ENCODE measurements around the gene ATP1A1.

ATP1A1 gene

DNA sequence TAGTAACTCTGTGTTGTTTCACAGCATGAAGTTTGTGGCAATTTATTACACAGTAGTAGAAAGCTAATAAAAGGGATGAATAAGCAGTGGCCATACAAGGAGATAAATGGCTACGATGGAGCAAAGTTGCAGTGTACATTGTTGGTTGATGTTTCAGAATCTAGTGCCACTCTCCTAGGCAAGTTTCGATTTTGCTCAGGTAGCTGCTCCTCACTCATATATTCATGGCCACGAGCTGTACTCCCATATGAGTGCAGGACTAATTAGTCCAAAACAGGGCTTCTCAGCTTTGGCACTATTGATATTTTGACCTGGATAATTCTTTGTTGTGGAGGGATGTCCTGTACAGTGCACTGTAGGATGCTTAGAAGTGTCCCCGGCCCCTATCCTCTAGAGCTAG lies 30.0 kb upstream of the ATP1A1 start:
- H3K9me3 ChIP-seq (ENCODE audit: control insufficient read depth in 2 of 2, low read length in 2 of 2): no peaks in the 10 kb centered on the region
- no peaks in the 10 kb centered on the region for H3K27me3 ChIP-seq (ENCODE audit: control insufficient read depth in 2 of 2, insufficient read depth in 2 of 2, low read length in 2 of 2)
- no peak overlapping the region for H3K4me3 ChIP-seq (ENCODE audit: low read length in 2 of 2)
- H3K4me1 ChIP-seq (ENCODE audit: control insufficient read depth in 2 of 2, insufficient read depth in 2 of 2, low read length in 2 of 2): no peaks in the 10 kb centered on the region
- H3K27ac ChIP-seq (ENCODE audit: low read depth in 2 of 2, low read length in 2 of 2): no peak overlapping the region
- H3K9ac ChIP-seq (ENCODE audit: low read depth in 1 of 2, low read length in 2 of 2): no peak overlapping the region
- no peaks in the 10 kb centered on the region for H3K36me3 ChIP-seq (ENCODE audit: control insufficient read depth in 2 of 2, insufficient read depth in 2 of 2, low read length in 2 of 2)

DNA sequence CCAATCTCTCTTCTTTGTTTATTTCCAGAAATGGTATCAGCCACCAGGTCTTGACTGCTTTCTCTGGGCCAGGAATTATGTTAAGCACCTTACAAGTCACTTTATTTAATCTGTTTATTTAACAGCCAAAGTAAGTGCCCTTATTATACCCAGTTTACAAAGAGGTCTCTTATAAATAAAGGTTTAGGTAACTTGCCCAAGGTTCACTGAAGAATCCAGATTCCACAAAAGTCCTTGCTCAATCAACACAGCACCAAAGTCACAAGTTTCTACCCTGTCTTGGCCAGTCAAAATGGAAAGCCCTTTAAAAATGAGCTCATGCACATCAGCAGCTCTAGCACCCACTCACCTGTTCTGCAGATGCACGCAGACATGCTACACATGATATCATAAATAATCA lies 28.0 kb upstream of the ATP1A1 start:
- Histone ChIP-seq H3K9me3 (ENCODE audit: control insufficient read depth in 2 of 2, low read length in 2 of 2) (no peaks in the 10 kb centered on the region), H3K4me3 (ENCODE audit: low read length in 2 of 2) (no peak overlapping the region), H3K9ac (ENCODE audit: low read depth in 1 of 2, low read length in 2 of 2) (no peak overlapping the region), H3K27ac (ENCODE audit: low read depth in 2 of 2, low read length in 2 of 2) (no peak overlapping the region), H3K4me1 (ENCODE audit: control insufficient read depth in 2 of 2, insufficient read depth in 2 of 2, low read length in 2 of 2) (no peaks in the 10 kb centered on the region), H3K36me3 (ENCODE audit: control insufficient read depth in 2 of 2, insufficient read depth in 2 of 2, low read length in 2 of 2) (no peaks in the 10 kb centered on the region), H3K27me3 (ENCODE audit: control insufficient read depth in 2 of 2, insufficient read depth in 2 of 2, low read length in 2 of 2) (no peaks in the 10 kb centered on the region)

DNA sequence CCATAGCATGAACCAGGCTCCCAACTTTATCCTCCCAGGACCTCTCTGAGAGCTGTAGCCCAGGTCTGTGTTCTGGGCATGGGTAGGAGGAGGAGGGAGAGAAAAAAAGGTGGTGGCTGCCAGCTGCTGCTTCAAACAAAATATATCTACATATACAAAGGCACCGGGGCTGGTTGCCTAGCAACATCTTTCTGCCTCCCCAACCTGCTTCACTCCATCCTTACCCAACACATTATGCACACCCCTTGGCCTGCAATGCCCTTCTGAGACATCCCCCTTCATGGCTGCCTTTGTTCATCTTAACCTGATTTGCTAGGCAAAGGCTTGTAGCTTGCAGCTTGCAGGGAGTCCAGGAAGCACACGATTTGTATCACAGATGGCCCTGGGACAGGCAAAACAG lies 27.2 kb upstream of the ATP1A1 start:
- H3K9ac ChIP-seq (ENCODE audit: low read depth in 1 of 2, low read length in 2 of 2): no peak overlapping the region
- no peaks in the 10 kb centered on the region for H3K4me1 ChIP-seq (ENCODE audit: control insufficient read depth in 2 of 2, insufficient read depth in 2 of 2, low read length in 2 of 2)
- no peaks in the 10 kb centered on the region for H3K36me3 ChIP-seq (ENCODE audit: control insufficient read depth in 2 of 2, insufficient read depth in 2 of 2, low read length in 2 of 2)
- no peak overlapping the region for H3K27ac ChIP-seq (ENCODE audit: low read depth in 2 of 2, low read length in 2 of 2)
- H3K4me3 ChIP-seq (ENCODE audit: low read length in 2 of 2): no peak overlapping the region
- no peaks in the 10 kb centered on the region for H3K9me3 ChIP-seq (ENCODE audit: control insufficient read depth in 2 of 2, low read length in 2 of 2)
- H3K27me3 ChIP-seq (ENCODE audit: control insufficient read depth in 2 of 2, insufficient read depth in 2 of 2, low read length in 2 of 2): no peaks in the 10 kb centered on the region

DNA sequence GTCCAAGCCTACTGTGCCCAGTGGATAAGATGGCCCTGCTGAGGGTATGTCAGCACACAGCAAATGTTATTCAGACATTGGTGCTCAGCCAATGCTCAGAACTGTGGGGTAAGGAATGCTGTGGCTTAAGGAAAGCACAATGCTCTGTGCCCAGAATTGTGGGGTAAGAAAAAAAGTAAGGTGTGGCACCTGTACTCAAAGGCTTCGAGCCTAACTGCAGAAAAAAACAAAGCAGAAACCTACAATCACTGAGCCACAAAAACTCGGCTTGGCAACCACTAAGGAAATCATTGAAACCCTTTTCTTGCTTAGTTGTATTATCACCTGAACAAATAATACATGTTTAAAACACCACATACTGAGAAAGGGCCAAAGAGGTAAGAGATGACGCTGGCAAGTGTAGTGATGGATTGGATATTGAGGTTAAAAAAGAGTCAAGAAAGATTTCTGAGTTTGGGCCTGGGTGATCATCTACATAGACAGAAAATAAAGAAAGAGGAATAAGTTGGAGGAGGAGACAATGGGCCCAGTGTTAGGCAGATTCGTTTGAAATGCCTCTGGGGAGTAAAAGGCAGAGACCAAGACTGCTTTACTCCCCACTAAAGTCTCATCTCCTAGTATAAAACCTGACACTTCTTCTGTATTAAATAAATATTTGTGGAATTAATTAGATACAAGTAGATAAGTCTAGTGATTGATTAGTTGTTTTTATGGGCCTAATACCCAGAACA lies 25.9 kb upstream of the ATP1A1 start:
- Histone ChIP-seq H3K9me3 (ENCODE audit: control insufficient read depth in 2 of 2, low read length in 2 of 2) (no peaks in the 10 kb centered on the region), H3K27ac (ENCODE audit: low read depth in 2 of 2, low read length in 2 of 2) (no peak overlapping the region), H3K27me3 (ENCODE audit: control insufficient read depth in 2 of 2, insufficient read depth in 2 of 2, low read length in 2 of 2) (no peaks in the 10 kb centered on the region), H3K4me1 (ENCODE audit: control insufficient read depth in 2 of 2, insufficient read depth in 2 of 2, low read length in 2 of 2) (no peaks in the 10 kb centered on the region), H3K9ac (ENCODE audit: low read depth in 1 of 2, low read length in 2 of 2) (no peak overlapping the region), H3K4me3 (ENCODE audit: low read length in 2 of 2) (no peak overlapping the region), H3K36me3 (ENCODE audit: control insufficient read depth in 2 of 2, insufficient read depth in 2 of 2, low read length in 2 of 2) (no peaks in the 10 kb centered on the region)

DNA sequence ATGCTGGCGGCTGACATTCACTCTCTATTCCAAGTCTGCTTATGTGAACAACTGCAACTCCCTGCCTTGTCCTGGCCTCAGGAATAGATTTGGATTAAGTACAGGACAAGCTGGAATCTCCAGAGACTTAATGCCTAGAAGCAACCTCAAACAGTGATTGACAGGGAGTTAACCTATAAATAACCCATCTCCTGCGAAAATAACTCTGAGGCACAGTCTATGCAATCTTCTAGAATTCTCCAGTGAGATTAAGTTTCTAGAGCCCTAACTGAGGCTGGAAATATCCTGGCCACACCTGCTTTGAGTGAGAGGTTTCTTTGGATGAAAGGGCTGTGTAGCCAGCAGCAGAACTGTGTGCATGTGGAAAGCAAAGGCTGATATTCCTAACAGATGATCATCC lies 25.3 kb upstream of the ATP1A1 start:
- no peaks in the 10 kb centered on the region for H3K36me3 ChIP-seq (ENCODE audit: control insufficient read depth in 2 of 2, insufficient read depth in 2 of 2, low read length in 2 of 2)
- H3K4me3 ChIP-seq (ENCODE audit: low read length in 2 of 2): no peak overlapping the region
- H3K27ac ChIP-seq (ENCODE audit: low read depth in 2 of 2, low read length in 2 of 2): no peak overlapping the region
- no peaks in the 10 kb centered on the region for H3K9me3 ChIP-seq (ENCODE audit: control insufficient read depth in 2 of 2, low read length in 2 of 2)
- no peak overlapping the region for H3K9ac ChIP-seq (ENCODE audit: low read depth in 1 of 2, low read length in 2 of 2)
- no peaks in the 10 kb centered on the region for H3K27me3 ChIP-seq (ENCODE audit: control insufficient read depth in 2 of 2, insufficient read depth in 2 of 2, low read length in 2 of 2)
- H3K4me1 ChIP-seq (ENCODE audit: control insufficient read depth in 2 of 2, insufficient read depth in 2 of 2, low read length in 2 of 2): no peaks in the 10 kb centered on the region

DNA sequence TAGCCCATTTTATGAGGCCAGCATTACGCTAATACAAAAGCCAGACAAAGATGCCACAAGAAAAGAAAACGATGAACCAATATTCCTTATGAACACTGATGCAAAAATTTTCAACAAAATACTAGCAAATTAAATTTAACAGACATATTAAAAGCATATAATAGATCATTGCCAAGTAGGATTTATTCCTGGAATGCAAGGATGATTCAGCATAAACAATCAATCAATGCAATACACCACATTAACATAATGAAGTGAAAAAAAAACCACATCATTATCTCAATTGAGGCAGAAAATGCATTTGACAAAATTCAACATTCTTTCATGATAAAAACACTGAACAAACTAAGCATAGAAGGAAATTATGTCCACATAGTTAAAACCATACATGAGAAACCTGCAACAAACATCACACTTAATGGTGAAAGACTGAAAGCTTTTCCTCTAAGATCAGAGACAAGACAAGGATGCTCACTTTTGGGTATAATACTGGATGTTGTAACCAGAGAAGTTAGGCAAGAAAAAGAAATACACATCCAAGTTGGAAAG lies 22.9 kb upstream of the ATP1A1 start:
- H3K36me3 ChIP-seq (ENCODE audit: control insufficient read depth in 2 of 2, insufficient read depth in 2 of 2, low read length in 2 of 2): no peaks in the 10 kb centered on the region
- H3K9me3 ChIP-seq (ENCODE audit: control insufficient read depth in 2 of 2, low read length in 2 of 2): no peaks in the 10 kb centered on the region
- H3K9ac ChIP-seq (ENCODE audit: low read depth in 1 of 2, low read length in 2 of 2): no peak overlapping the region
- no peaks in the 10 kb centered on the region for H3K27me3 ChIP-seq (ENCODE audit: control insufficient read depth in 2 of 2, insufficient read depth in 2 of 2, low read length in 2 of 2)
- no peak overlapping the region for H3K4me3 ChIP-seq (ENCODE audit: low read length in 2 of 2)
- H3K4me1 ChIP-seq (ENCODE audit: control insufficient read depth in 2 of 2, insufficient read depth in 2 of 2, low read length in 2 of 2): no peaks in the 10 kb centered on the region
- H3K27ac ChIP-seq (ENCODE audit: low read depth in 2 of 2, low read length in 2 of 2): no peak overlapping the region

DNA sequence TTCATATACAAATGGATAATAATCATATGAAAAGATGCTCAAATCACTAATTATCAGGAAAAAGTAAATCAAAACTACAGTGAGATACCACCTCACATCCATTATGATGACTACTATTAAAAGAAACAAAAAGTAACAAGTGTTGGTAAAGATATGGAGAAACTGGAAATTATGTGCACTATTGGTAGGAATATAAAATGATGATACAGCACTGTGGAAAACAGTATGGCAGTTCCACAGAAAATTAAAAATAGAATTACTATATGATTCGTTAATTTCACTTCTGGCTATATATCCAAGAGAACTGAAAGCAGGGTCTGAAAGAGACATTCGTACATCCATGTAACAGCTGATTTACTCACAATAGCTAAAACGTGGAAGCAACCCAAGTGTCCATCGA lies 21.1 kb upstream of the ATP1A1 start:
- no peaks in the 10 kb centered on the region for H3K36me3 ChIP-seq (ENCODE audit: control insufficient read depth in 2 of 2, insufficient read depth in 2 of 2, low read length in 2 of 2)
- H3K9ac ChIP-seq (ENCODE audit: low read depth in 1 of 2, low read length in 2 of 2): no peak overlapping the region
- H3K4me3 ChIP-seq (ENCODE audit: low read length in 2 of 2): no peak overlapping the region
- H3K9me3 ChIP-seq (ENCODE audit: control insufficient read depth in 2 of 2, low read length in 2 of 2): no peaks in the 10 kb centered on the region
- H3K27ac ChIP-seq (ENCODE audit: low read depth in 2 of 2, low read length in 2 of 2): no peak overlapping the region
- no peaks in the 10 kb centered on the region for H3K4me1 ChIP-seq (ENCODE audit: control insufficient read depth in 2 of 2, insufficient read depth in 2 of 2, low read length in 2 of 2)
- no peaks in the 10 kb centered on the region for H3K27me3 ChIP-seq (ENCODE audit: control insufficient read depth in 2 of 2, insufficient read depth in 2 of 2, low read length in 2 of 2)

DNA sequence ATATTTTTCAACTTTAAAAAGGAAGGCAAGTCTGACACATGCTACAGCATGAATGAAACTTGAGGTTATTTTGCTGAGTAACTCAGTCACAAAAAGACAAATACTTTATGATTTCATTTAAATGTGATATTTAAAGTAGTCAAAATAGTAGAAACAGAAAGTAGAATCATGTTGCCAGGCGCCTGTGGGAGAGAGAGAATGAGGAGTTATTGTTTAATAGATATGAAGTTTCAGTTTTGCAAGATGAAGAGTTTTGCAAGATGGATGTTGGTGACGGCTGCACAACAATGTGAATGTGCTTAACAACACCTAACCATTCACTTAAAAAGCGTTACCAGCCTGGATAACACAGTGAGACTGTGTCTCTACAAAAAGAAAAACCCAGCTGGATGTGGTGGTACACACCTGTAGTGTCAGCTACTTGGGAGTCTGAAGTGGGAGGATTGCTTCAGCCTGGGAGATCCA lies 20.7 kb upstream of the ATP1A1 start:
- Histone ChIP-seq H3K4me3 (ENCODE audit: low read length in 2 of 2) (no peak overlapping the region), H3K9me3 (ENCODE audit: control insufficient read depth in 2 of 2, low read length in 2 of 2) (no peaks in the 10 kb centered on the region), H3K36me3 (ENCODE audit: control insufficient read depth in 2 of 2, insufficient read depth in 2 of 2, low read length in 2 of 2) (no peaks in the 10 kb centered on the region), H3K27ac (ENCODE audit: low read depth in 2 of 2, low read length in 2 of 2) (no peak overlapping the region), H3K4me1 (ENCODE audit: control insufficient read depth in 2 of 2, insufficient read depth in 2 of 2, low read length in 2 of 2) (peaks cover 0 to 2% of the 10 kb centered on the region in 2 donors), H3K9ac (ENCODE audit: low read depth in 1 of 2, low read length in 2 of 2) (no peak overlapping the region), H3K27me3 (ENCODE audit: control insufficient read depth in 2 of 2, insufficient read depth in 2 of 2, low read length in 2 of 2) (no peaks in the 10 kb centered on the region)

DNA sequence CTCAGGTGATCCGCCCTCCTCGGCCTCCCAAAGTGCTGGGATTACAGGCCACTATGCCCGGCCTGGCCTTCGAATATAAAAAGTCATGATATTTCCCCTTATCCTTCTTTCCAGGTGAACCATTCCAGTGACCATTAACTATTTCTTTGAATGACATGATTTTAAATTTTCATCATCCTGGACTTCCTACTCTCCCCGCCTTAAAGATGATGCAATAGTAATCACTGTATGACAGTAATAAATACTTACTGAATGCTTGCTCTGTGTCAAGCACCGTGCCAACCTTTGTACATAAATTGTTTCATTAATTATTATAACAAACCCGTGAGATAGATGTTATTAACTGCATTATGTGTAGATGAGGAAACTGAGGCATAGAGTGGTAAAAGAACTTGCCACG lies 19.9 kb upstream of the ATP1A1 start:
- H3K27me3 ChIP-seq (ENCODE audit: control insufficient read depth in 2 of 2, insufficient read depth in 2 of 2, low read length in 2 of 2): no peaks in the 10 kb centered on the region
- no peak overlapping the region for H3K4me3 ChIP-seq (ENCODE audit: low read length in 2 of 2)
- H3K9me3 ChIP-seq (ENCODE audit: control insufficient read depth in 2 of 2, low read length in 2 of 2): no peaks in the 10 kb centered on the region
- H3K4me1 ChIP-seq (ENCODE audit: control insufficient read depth in 2 of 2, insufficient read depth in 2 of 2, low read length in 2 of 2): peaks cover 0 to 2% of the 10 kb centered on the region in 2 donors
- H3K9ac ChIP-seq (ENCODE audit: low read depth in 1 of 2, low read length in 2 of 2): no peak overlapping the region
- H3K27ac ChIP-seq (ENCODE audit: low read depth in 2 of 2, low read length in 2 of 2): no peak overlapping the region
- no peaks in the 10 kb centered on the region for H3K36me3 ChIP-seq (ENCODE audit: control insufficient read depth in 2 of 2, insufficient read depth in 2 of 2, low read length in 2 of 2)

DNA sequence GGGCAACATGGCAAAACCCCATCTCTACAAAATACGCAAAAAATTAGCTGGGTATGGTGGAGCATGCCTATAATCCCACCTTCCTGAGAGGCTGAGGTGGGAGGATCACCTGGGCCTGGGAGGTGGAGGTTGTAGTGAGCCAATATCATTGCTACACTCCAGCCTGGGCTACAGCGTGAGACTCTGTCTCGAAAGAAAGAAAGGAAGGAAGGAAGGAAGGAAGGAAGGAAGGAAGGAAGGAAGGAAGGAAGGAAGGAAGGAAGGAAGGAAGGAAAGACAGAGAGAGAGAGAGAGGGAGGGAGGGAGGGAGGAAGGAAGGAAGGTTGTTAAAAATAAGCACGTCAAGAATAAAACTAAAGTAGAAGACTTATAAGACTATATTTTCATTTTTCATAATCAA lies 17.0 kb upstream of the ATP1A1 start:
- Histone ChIP-seq H3K9me3 (ENCODE audit: control insufficient read depth in 2 of 2, low read length in 2 of 2) (no peaks in the 10 kb centered on the region), H3K27me3 (ENCODE audit: control insufficient read depth in 2 of 2, insufficient read depth in 2 of 2, low read length in 2 of 2) (no peaks in the 10 kb centered on the region), H3K36me3 (ENCODE audit: control insufficient read depth in 2 of 2, insufficient read depth in 2 of 2, low read length in 2 of 2) (no peaks in the 10 kb centered on the region), H3K4me3 (ENCODE audit: low read length in 2 of 2) (no peak overlapping the region), H3K27ac (ENCODE audit: low read depth in 2 of 2, low read length in 2 of 2) (no peak overlapping the region), H3K4me1 (ENCODE audit: control insufficient read depth in 2 of 2, insufficient read depth in 2 of 2, low read length in 2 of 2) (peaks cover 0 to 2% of the 10 kb centered on the region in 2 donors), H3K9ac (ENCODE audit: low read depth in 1 of 2, low read length in 2 of 2) (no peak overlapping the region)

All from mucosa of rectum (tissue), 2 donors.